Inferior parietal cortex (tissue), 1 donor: Measurements from ENCODE around the gene KIF3B.
"Not testable (repeated sequence)": the region's sequence is repeated elsewhere in the genome, so short reads cannot be mapped to it uniquely, and the experiment has no call there.

ENCODE experiments used
- DNase-seq: peaks from one replicate; pipeline ENCODE4 v3.0.0-alpha.2; 2016; ENCODE audit errors: extremely low spot score

Gene KIF3B

GRCh38 chr20:32330555-32330897 lies 53.1 kb downstream of the KIF3B start:
- no peak for DNase-seq

DNA sequence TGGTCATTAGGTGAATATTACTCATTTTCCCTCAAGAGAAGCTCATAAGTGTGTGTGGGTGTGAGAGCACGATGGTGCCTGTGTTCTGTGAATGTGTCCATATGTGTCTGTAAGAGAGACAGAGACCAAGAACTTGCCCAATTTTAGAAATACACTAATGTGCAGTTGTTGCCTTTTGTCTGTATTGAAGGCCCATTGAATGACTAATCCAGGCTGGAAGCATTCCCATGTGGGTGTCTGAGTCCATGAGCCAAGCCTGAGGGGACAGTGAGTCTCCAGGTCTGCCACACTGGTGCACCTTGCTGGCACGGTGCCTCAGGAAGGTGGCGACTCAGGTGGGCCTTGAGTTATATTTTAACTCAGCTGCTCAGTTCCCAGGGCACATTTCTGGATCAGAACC lies 55.2 kb downstream of the KIF3B start:
- no peak for DNase-seq

GRCh38 chr20:32333181-32333987 lies 55.9 kb downstream of the KIF3B start:
- no peak for DNase-seq

DNA sequence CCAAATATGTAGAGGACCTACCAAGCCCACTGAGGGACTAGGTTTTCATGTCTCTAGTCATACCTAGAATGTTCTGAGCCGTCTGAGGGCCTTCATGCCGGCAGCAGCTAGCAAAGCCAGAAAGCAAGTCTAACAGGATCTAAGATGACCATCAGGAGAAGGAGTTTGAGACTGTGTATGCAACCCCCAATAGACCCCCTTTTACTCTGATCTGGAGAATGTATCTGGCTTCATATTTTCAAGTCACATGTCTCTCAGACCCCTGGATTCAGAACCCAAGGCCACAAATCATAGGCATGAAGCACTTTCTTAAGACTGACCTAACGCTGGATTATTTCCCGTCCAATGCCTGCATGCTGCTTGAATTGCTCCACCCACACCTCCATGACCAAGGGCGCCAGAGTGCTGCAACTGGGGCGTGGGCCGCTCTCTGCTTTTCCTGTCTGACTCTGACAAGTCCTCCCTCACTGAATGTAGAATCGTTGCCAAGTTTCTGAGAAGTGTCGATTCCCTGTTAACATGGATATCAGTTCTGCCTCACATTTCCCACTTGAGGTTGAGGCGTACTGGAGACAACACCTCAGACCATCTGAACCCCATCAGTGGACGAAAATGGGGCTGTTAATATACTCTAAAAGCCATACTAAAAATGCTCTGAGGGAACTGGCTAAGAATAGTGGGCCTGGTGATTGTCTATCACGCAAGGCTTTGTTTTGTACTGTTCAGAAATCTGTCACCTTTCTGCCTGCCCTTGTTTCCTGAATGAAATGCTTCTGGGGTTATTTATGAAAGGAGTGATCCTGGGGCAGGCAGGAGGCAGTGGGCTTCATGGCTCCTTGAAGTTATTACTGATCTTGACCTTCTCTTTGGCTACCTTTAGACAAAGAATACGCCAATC lies 56.8 kb downstream of the KIF3B start:
- no peak for DNase-seq

DNA sequence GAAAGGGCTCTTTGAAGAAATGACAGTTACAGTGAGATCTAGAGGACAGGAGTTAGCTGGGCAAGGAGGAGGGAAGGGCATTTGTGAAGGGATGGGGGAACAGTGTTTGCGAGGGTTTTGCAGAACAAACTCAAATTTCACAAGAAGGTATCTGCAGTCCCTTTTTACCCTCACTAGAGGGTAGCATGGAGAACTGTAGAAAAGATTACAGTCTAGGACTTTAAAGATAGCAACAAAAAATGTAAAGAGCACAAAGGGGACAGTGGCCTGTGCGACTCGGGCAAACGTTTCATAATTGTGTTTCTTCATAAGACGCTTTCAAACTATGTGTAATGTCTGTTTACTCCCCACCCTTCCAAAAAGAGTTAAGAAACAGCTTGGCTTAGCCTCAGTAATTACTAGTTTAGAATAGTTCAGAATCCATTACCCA lies 59.5 kb downstream of the KIF3B start:
- peak; percentile 42 for DNase-seq

DNA sequence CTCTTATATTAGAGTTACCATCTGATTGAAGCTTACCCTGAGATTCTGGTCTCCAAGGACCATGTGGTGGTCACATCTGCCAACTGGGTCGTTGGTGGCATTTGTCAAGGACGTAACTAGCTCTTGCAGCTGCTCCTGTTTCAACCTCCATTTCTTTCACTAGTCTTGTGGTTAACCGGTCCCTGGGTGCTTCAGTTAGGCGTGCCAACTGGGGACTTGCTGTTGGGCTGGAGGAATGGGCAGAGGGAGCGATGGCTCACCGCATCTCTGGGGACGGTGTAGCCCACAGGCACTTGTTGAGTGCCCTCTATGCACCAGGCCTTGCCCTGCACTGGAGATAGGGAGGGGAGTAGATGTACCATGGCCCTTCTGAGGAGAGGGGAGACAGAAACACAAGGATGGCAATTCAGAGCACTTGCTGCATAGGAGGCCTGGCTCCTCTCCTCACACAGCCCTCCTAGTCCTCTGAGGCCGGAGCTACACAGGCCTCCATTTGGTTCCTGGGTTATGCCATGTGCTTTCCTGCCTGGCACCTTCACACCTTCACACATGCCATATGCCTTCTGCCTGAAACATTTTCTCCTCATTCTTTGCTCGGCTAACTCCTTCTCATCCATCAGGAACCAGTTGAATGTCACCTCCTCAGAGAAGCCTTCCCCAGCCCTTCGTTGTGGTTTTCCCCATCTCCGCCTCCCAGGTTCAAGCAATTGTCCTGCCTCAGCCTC lies 60.6 kb downstream of the KIF3B start:
- DNase-seq, result no peak

DNA sequence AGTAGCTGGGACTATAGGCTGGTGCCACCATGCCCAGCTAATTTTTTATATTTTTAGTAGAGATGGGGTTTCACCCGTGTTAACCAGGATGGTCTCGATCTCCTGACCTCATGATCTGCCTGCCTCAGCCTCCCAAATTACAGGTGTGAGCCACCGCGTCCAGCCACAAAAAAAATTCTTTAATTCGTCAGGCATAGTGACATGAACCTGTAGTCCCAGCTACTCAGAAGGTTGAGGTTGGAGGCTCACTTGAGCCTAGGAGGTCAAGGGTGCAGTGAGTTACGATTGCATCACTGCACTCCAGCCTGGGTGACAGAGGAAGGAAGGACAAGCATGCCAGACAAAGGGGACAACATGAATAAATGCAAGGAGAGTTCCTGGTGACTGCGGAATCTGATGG lies 61.2 kb downstream of the KIF3B start:
- no peak for DNase-seq

DNA sequence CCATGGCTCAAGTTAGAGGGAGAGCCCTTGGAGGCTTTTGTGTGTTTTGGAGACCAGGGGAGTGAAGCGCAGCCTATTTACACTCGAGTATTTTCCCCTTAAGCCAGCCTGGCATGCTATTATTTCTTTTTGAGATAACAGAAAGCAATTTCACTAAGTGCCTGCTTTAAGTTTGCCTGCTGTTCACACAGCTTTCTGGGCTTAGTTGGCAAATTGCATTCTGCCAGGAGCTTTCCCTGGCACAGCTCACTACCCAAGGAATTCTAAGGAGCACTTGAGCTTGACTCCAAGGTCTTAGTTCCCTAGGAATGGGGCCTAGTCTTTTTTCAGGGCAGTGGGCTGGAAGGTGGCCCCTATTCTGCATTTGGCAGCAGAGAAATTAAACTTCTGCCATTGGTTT lies 61.7 kb downstream of the KIF3B start:
- DNase-seq, result no peak

DNA sequence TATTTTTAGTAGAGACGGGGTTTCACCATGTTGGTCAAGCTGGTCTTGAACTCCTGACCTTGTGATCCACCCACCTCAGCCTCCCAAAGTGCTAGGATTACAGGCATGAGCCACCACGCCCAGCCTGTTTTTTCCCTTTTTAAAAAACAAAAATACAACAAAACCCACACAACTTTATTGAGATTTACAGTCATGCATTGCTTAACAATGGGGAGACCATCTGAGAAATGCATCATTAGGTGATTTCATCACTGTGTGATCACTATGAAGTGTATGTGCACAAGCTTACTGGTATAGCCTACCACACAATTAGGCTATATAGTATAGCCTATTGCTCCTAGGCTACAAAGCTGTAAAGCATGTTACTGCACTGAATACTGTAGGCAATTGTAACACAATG lies 63.6 kb downstream of the KIF3B start:
- DNase-seq, result not testable (repeated sequence)

DNA sequence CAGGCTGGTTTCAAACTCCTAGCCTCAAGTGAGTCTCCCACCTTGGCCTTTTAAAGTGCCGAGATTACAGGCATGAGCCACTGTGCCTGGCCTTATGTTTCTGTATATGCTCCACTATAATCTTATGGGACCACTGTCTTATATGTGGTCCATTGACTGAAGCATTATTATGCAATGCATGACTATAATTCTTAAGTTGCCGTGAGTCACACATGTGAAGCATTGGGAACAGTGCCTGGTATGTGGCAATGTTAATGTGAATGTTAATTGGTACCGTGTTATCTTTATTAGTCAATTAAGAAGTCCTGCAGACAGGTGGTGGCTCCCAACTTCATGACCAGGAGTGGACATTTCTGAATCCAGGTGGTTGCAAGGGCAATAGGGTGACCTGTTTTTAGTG lies 66.0 kb downstream of the KIF3B start:
- DNase-seq, result no peak

GRCh38 chr20:32344835-32345506 lies 67.5 kb downstream of the KIF3B start:
- no peak for DNase-seq

GRCh38 chr20:32348207-32348606 lies 70.8 kb downstream of the KIF3B start:
- no peak for DNase-seq

- no peak for DNase-seq
These were observed 73.0 kb downstream of the KIF3B start for GRCh38 chr20:32350421-32350820.

GRCh38 chr20:32352121-32352720 lies 74.8 kb downstream of the KIF3B start:
- DNase-seq, result no peak

- no peak for DNase-seq
These were observed 76.5 kb downstream of the KIF3B start for GRCh38 chr20:32353848-32354496.

GRCh38 chr20:32354592-32355416 lies 77.4 kb downstream of the KIF3B start:
- DNase-seq, result no peak

DNA sequence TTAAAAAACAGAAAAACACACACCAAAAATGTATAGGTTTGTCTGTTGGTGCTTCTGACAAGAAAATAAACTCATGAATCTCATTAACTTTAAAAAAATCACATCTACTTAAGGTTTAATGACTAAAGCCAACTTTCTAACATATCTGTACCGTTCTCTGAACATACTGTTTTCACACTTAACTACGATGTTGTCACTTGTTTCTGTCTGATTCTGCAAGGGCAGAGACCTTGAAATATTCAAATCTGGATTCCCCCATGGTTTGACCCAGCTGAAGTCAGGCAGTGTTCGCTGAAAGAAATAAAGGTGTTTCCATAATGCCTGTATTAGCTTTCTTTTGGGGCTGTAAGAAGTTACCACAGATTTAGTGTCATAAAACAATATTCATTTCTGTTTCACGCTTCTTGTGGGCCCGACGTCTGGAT lies 78.0 kb downstream of the KIF3B start:
- DNase-seq, result no peak

- not testable (repeated sequence) for DNase-seq
These were observed 78.6 kb downstream of the KIF3B start for GRCh38 chr20:32355907-32356621.
